ENCODE results near the gene CREBZF. TPM values are rescaled to one million over a fixed set of nuclear protein-coding genes. Genes with fewer than 3 reads are reported as not detected.

The CREBZF gene
- polyA plus RNA-seq (2013, experiment 1 of 2; ENCODE audit: insufficient read length), result 28.6 TPM
- polyA plus RNA-seq (2013, experiment 2 of 2; ENCODE audit: insufficient read length), result 29.7 TPM

- DNase-seq, result peak; percentile 97
Observed at GRCh38 chr11:85664615-85665481, at the start of gene CREBZF. TSS of gene CREBZF (minus strand) at chr11:85665129. CDS start at chr11:85664875, 254 bp downstream.

DNA sequence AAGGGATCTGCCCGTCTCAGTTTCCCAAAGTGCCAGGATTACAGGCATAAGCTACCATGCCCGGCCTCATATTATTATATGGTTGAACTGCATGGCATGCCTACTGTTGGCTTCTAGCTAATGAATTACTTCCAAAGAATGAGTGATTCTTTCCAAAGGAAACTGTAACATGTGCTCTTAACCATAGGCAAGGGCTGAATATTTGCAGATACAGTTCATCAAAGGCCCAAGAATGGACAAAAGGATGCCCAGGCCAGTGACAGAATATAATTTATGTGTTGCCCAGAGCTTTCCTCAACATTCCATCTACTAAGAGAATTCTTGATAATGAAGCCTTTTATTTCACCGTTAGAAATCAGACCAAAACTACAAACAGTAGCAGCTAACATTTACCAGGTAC lies 48.0 kb upstream of the CREBZF start:
- DNase-seq, result no peak

DNA sequence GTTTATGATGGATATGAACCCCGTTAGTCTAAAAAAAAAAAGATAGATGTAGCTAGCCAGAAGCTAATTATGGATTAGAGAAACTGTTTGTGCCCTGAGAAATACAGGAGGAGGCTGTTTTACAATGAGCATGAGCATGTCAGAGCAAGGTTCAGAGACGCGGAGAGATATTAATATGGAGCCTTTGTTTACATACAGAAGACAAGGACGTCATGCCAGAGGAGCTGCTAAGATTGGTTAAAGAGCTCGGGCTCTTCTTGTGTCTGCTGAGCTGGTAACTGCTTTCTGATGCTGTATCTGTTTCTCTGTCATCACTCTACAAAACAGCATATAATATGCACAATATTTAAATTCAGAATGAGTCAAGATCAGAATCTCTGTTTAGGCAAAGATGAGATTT lies 46.0 kb upstream of the CREBZF start:
- no peak for DNase-seq

GRCh38 chr11:85709941-85710702 lies 45.2 kb upstream of the CREBZF start:
- DNase-seq, result no peak

GRCh38 chr11:85705800-85706199 lies 40.9 kb upstream of the CREBZF start:
- DNase-seq, result no peak

- DNase-seq, result no peak
Observed at GRCh38 chr11:85704967-85705366, 40.0 kb upstream of the CREBZF start.

GRCh38 chr11:85699957-85700741 lies 35.2 kb upstream of the CREBZF start:
- no peak for DNase-seq

DNA sequence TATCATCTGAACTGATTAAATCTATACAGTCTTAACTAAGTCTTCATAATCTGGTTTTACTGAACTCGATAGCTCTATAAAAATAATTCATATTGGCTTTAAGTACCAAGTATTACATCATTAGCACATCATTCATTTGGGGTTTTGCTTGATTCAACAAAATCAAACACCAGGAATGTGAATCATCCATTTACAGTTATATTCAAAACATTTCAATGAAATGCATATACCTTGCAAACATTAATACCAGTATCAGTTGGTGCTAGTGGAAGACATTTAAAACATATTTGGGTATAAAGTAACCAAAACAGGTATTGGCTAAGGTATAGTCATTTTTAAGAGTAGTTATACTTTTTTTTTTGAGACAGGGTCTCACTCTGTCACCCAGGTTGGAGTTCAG lies 33.3 kb upstream of the CREBZF start:
- peak; percentile 32 for DNase-seq

DNA sequence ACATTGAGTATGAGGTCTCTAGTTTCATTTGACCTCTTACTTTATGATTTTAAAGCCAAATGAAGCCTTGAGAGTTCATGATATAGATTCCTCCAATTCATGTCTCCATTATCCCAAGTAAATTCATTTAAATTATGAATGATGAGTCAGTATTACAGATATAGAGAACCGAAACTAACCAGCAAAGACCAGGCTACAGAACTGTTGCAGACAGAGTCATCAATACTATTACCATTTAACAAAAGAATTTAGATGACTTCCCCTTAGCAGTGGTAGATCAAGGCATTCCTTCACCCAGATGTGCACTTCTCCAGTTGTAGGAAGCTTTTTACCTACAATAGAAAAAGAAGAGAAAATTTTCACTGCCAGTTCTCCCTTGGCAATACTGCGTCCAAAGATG lies 32.8 kb upstream of the CREBZF start:
- no peak for DNase-seq

- DNase-seq, result peak; percentile 59
Observed at GRCh38 chr11:85695546-85695945, 30.6 kb upstream of the CREBZF start.

DNA sequence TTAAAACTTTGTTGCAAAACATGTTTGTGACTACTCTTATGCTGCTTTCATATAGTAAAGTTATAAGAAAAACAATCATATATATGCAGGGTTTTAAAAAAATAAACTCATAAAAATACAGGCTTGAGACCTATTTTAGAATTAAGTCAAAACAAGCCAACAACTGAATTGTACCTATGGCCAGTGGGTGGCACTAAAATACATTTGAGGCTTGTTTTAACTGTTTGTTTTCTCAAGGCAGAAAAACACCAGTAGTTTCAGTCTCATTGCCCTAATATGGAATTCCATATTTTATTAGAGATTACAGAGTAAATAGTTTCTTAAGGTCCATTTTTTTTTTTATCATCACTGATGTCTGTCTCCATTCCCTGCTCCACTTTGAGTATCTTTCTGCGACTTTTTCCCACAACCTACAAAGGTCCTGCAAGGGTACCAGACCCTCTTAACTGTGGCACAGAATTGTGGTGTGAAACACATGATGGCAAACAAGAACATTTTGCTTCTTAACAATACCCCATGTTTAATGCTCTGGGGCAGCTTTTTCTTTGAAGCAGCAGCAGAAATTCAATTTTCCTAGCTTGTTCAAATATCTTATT lies 29.6 kb upstream of the CREBZF start:
- peak; percentile 74 for DNase-seq

GRCh38 chr11:85685820-85686459 lies 21.0 kb upstream of the CREBZF start, which contains the start of gene CCDC89:
TSS of gene CCDC89 (minus strand) at chr11:85686195. CDS start at chr11:85686130, 65 bp downstream.
- peak; percentile 69 for DNase-seq

GRCh38 chr11:85685125-85685819 lies 20.3 kb upstream of the CREBZF start:
- no peak for DNase-seq

DNA sequence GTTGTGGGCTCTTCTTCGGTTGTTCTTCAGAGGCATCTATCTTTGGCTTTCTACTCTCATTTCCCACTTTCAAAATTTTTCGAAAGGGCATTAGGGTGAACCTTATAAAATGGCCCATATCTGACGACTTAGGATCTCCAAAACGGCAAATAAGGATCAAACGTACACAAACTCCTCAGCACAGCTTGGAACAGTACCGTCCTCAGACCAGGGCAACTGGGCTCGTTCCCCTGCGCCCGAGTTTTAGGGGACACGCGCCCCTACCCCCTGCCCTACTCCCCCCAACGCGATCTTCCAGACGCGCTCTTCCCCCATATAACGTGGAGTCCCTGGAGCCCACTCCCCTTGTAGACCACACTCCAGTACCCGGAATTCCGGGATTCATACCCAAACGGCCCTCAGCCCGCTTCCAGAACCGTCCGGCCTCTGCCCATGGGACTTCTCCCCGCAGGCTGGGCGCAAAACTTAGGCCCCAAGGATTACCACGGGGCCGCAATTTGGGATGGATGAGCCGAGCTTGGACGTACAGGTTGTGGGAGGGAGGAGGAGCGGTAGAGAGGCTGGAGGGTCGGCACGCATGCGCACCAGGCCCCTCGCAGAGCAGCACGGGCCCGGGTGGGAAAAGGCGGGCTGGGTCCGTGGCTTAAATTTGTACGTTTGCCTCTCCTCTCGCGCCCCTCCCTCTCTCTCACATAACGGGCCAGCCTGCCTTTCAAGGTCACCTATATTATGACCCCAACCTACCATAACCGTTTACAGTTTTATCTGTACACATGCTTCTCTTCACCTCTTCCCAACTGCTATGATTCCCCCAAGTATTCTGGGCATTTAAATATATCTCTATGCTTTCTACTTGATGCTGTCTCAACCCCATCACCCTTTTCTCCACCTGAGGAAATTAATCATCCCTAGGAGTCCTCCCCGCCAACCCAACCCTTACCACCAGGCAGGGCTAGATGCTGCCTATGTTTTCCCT lies 17.7 kb upstream of the CREBZF start:
- peak; percentile 64 for DNase-seq

- DNase-seq, result no peak
Observed at GRCh38 chr11:85680897-85681296, 16.0 kb upstream of the CREBZF start.

DNA sequence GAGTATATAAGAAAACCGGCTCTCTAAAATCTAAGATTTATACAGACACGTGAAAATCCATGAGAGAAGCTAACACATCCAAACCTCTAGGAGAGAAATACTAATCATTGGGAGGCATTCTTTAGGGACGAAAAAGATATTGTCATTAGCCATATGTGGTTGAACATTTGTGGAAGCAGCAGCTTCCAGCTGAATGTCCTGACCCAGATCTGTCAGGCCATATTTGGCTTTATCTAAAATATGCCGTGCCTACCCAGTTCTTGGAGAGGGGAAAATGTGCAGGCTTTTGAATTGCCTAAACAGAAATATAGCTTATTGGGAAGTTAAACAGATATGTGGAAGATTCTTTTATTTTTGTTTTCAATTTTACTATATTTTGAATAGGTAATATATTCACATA lies 14.6 kb upstream of the CREBZF start:
- no peak for DNase-seq

DNA sequence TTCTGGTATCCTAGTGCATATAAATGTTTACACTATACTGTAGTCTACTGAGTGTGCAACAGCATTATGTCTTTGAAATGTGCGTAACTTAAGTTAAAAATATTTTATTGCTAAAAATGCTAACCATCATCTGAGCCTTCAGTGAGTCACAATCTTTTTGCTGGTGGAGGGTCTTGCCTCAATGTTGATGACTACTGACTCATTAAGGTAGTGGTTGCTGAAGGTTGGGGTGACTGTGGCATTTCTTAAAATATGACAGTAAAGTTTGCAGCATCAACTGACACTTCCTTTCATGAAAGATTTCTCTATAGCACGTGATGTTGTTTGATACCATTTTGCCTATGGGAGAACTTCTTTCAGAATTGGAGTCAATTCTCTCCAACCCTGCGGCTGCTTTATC lies 8.5 kb upstream of the CREBZF start:
- no peak for DNase-seq

DNA sequence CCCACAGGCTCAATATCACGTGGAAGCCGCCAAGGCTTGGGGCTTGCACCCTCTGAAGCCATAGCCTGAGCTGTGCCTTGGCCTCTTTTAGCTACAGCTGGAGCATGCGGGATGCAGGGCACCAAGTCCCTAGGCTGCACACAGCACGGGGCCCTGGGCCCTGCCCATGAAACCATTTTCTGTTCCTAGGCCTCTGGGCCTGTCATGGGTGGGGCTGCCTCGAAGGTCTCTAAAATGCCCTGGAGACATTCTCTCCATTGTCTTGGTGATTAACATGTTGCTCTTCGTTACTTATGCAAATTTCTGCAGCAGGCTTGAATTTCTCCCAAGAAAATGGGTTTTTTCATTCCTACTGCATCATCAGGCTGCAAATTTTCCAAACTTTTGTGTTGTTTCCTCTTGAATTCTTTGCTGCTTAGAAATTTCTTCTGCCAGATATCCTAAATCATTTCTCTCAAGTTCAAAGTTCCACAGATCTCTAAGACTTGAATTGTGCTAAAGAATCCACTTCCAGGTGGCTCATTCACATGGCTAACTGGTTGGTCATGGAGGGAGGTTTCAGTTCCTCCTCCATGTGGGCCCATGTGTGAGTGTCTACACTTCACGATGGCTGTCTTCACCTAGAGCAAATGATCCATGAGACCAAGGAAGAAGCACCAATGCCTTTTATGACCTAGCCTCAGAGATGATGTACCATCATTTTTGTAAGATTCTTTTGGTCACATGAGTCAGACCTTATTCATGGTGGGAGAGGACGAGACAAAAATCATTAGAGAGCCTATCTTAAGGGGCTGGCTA lies 7.4 kb upstream of the CREBZF start:
- DNase-seq, result no peak

Data from fibroblast of skin of scalp (primary cell).